T-cell (primary cell): ENCODE data around the gene SEMA4G. TPM values are rescaled to one million over a fixed set of nuclear protein-coding genes. Genes with fewer than 3 reads are reported as not detected.

ENCODE experiments used
- ATAC-seq, 4 experiments: fragments of 200-7000 bp in 3 of 4; fragments of 150-1000 bp in 1 of 4; cut with Tn5 transposase; replicated peaks in 1 of 4; 1 replicate in 3 of 4; 2 replicates in 1 of 4; pipeline ENCODE4 v1.10.0; 2021; ENCODE audit warnings: moderate library complexity in 3 of 4, mild to moderate bottlenecking in 2 of 4, moderate number of reproducible peaks in 1 of 4
- CTCF ChIA-PET, 2 donors: fragments of 300-600 bp; sonication (Branson Sonifier 250); formaldehyde crosslinking; loops; one replicate each; lab custom pipeline; 2022; ENCODE audit warnings: antibody characterized with exemption in 2 of 2; lab: Charles Lee
- POLR2A ChIA-PET, 2 donors: fragments of 300-600 bp; sonication (Branson Sonifier 250); formaldehyde crosslinking; loops; one replicate each; lab custom pipeline; 2022; ENCODE audit warnings: antibody characterized with exemption in 2 of 2; lab: Charles Lee
- DNase-seq, 35 experiments: peaks; one replicate each; pipeline versions ENCODE4 v3.0.0 to v3.0.0-alpha.2; 2013 to 2023
- H3K27ac ChIP-seq: one replicate; pipeline ENCODE4 v1.5.1; 2013; ENCODE audit warnings: low read length
- H3K27me3 ChIP-seq, 2 experiments: replicated peaks in 1 of 2; 1 replicate in 1 of 2; 2 replicates in 1 of 2; pipeline versions ENCODE4 v1.6.1 to v1.7.0; 2013; ENCODE audit warnings: low read length in 1 of 2, mixed read lengths in 1 of 2; ENCODE audit not compliant: control insufficient read depth in 2 of 2, insufficient read depth in 2 of 2; ENCODE audit errors: extremely low read depth in 1 of 2
- H3K36me3 ChIP-seq, 2 donors: 1 replicate in 1 of 2; 2 replicates in 1 of 2; pipeline versions ENCODE4 v1.6.1 to v1.7.0; 2013; ENCODE audit warnings: low read length in 1 of 2; ENCODE audit not compliant: control insufficient read depth in 2 of 2, insufficient read depth in 1 of 2; ENCODE audit errors: extremely low read depth in 1 of 2
- H3K4me1 ChIP-seq, 2 experiments: 1 replicate in 1 of 2; 2 replicates in 1 of 2; pipeline versions ENCODE4 v1.6.1 to v1.7.0; 2013; ENCODE audit warnings: low read length in 2 of 2, mixed read lengths in 1 of 2; ENCODE audit not compliant: insufficient read depth in 2 of 2, control insufficient read depth in 1 of 2; ENCODE audit errors: extremely low read depth in 1 of 2
- H3K4me3 ChIP-seq, 2 donors: 1 replicate in 1 of 2; 2 replicates in 1 of 2; pipeline versions ENCODE4 v1.5.1 to v1.7.0; 2013; ENCODE audit warnings: mild to moderate bottlenecking in 2 of 2, low read length in 1 of 2, moderate library complexity in 1 of 2; ENCODE audit not compliant: control insufficient read depth in 1 of 2; ENCODE audit errors: extremely low read depth in 1 of 2
- H3K9me3 ChIP-seq: 2 replicates; pipeline ENCODE4 v1.7.0; 2013
- H3K27ac Mint-ChIP-seq, 2 donors: one replicate each; pipeline ENCODE4 v1.8.0; 2020 to 2021; ENCODE audit warnings: mild to moderate bottlenecking in 2 of 2, mixed read lengths in 2 of 2
- H3K27me3 Mint-ChIP-seq, 2 donors: one replicate each; pipeline ENCODE4 v1.8.0; 2021 to 2022; ENCODE audit warnings: mixed read lengths in 2 of 2
- H3K36me3 Mint-ChIP-seq: one replicate; pipeline ENCODE4 v1.8.0; 2021; ENCODE audit warnings: mixed read lengths
- H3K4me1 Mint-ChIP-seq, 3 donors: one replicate each; pipeline ENCODE4 v1.8.0; 2020 to 2022; ENCODE audit warnings: mixed read lengths in 3 of 3, mild to moderate bottlenecking in 1 of 3
- H3K4me3 Mint-ChIP-seq, 3 donors: one replicate each; pipeline ENCODE4 v1.8.0; 2020 to 2022; ENCODE audit warnings: mild to moderate bottlenecking in 3 of 3, mixed read lengths in 3 of 3, moderate library complexity in 3 of 3
- H3K9me3 Mint-ChIP-seq, 3 donors: one replicate each; pipeline ENCODE4 v1.8.0; 2020 to 2022; ENCODE audit warnings: mixed read lengths in 3 of 3
- WGBS: methylation state at CpG from one replicate; pipeline ENCODE4 v1.1.5; 2013; ENCODE audit warnings: missing lambda C conversion rate; ENCODE audit not compliant: insufficient coverage; 5-methylcytosine and 5-hydroxymethylcytosine counted together
- total RNA-seq, 35 experiments: library from RNA in 6 of 35; stranded (reverse) in 6 of 35; fragments of 120-200 nt in 1 of 35; gene quantifications; one replicate each; pipeline versions ENCODE4 v1.2.1 to v1.2.4 and lab custom pipeline; 2013 to 2026

The SEMA4G gene, protein sequence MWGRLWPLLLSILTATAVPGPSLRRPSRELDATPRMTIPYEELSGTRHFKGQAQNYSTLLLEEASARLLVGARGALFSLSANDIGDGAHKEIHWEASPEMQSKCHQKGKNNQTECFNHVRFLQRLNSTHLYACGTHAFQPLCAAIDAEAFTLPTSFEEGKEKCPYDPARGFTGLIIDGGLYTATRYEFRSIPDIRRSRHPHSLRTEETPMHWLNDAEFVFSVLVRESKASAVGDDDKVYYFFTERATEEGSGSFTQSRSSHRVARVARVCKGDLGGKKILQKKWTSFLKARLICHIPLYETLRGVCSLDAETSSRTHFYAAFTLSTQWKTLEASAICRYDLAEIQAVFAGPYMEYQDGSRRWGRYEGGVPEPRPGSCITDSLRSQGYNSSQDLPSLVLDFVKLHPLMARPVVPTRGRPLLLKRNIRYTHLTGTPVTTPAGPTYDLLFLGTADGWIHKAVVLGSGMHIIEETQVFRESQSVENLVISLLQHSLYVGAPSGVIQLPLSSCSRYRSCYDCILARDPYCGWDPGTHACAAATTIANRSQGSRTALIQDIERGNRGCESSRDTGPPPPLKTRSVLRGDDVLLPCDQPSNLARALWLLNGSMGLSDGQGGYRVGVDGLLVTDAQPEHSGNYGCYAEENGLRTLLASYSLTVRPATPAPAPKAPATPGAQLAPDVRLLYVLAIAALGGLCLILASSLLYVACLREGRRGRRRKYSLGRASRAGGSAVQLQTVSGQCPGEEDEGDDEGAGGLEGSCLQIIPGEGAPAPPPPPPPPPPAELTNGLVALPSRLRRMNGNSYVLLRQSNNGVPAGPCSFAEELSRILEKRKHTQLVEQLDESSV
- total RNA-seq, result 1 to 10 TPM; 1.1 to 2.8 (median 1.4) TPM
- total RNA-seq (2013), result 0.42 TPM
- total RNA-seq (lab: John Stamatoyannopoulos, UW), result 0.04 to 1.2 (median 0.27) reads per million in 29 experiments

- no peak within 1 kb of the TSS for H3K27ac Mint-ChIP-seq
- H3K4me3 Mint-ChIP-seq, result peak within 1 kb of the TSS; percentile 57 to 74 (median 58)
- H3K36me3 Mint-ChIP-seq, result no peaks in the 10 kb centered on the region
- WGBS, result 6% methylated on average over 48 of the region's 70 CpGs
- H3K4me1 ChIP-seq, result peaks cover 3 to 14% of the 10 kb centered on the region in 2 experiments
- POLR2A ChIA-PET, result no interaction called here
- H3K4me1 Mint-ChIP-seq, result peaks cover 8 to 18% (median 12%) of the 10 kb centered on the region in 3 donors
- DNase-seq, result peak in 31 of 35 experiments; percentile 7 to 64 (median 32)
- no peaks in the 10 kb centered on the region for H3K9me3 Mint-ChIP-seq
- peaks cover 0 to 6% of the 10 kb centered on the region in 2 donors for H3K36me3 ChIP-seq
- CTCF ChIA-PET, result interaction anchor here in 1 of 2 donors (0.9 kb wide), 1 partner anchor 12 kb away, joined by 3 read pairs; no protein-coding TSS in a partner anchor
- H3K9me3 ChIP-seq, result no peaks in the 10 kb centered on the region
- peaks cover 0 to 4% of the 10 kb centered on the region in 2 donors for H3K27me3 Mint-ChIP-seq
- no peak within 1 kb of the TSS for H3K27ac ChIP-seq
- peak; percentile 73 to 81 (median 79) for ATAC-seq
- H3K27me3 ChIP-seq, result peaks cover 0 to 11% of the 10 kb centered on the region in 2 experiments
- peak within 1 kb of the TSS; percentile 39 to 67 for H3K4me3 ChIP-seq
Measured at GRCh38 chr10:100969187-100970075, at the start of gene SEMA4G. SEMA4G (plus strand) TSS chr10:100969504; CDS start chr10:100972913, 3,409 bp downstream.

DNA sequence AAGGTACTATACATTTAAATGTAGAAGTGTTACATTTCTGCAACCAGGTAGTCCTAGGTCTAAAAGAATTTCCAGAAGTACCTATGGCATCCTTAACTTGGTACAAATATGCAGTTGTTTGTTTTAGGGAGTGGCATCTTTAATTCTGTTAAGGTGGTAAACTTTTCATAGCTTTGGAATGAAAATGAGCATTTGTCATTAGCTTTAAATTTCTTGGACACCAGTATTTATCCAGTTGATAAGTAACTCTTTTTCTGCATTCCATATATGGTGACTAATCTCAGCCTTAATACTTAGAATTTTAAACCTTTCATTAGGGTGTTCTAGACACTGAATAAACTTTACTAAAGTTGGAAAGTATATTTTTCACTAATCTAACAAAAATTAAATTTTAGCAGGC, 45.7 kb upstream of the SEMA4G start:
- ChIA-PET CTCF (interaction anchor here (0.6 kb wide), 2 partner anchors 278 to 1825 kb away, joined by 3 read pairs; no protein-coding TSS in a partner anchor), POLR2A (no interaction called here)
- DNase-seq, result no peak
- H3K9me3 Mint-ChIP-seq, result no peaks in the 10 kb centered on the region
- Histone ChIP-seq H3K9me3 (no peaks in the 10 kb centered on the region), H3K4me3 (no peak overlapping the region), H3K27me3 (no peaks in the 10 kb centered on the region), H3K36me3 (peaks cover 12 to 74% of the 10 kb centered on the region in 2 donors), H3K27ac (no peak overlapping the region), H3K4me1 (no peaks in the 10 kb centered on the region)
- ATAC-seq, result no peak
- no peaks in the 10 kb centered on the region for H3K27me3 Mint-ChIP-seq
- H3K36me3 Mint-ChIP-seq, result peaks cover 58% of the 10 kb centered on the region
- H3K4me1 Mint-ChIP-seq, result peaks cover 12 to 19% (median 18%) of the 10 kb centered on the region in 3 donors
- no peak overlapping the region for H3K27ac Mint-ChIP-seq
- H3K4me3 Mint-ChIP-seq, result no peak overlapping the region

- Mint-ChIP-seq H3K27ac (no peak overlapping the region), H3K9me3 (no peaks in the 10 kb centered on the region), H3K27me3 (no peaks in the 10 kb centered on the region), H3K4me1 (peaks cover 12 to 23% (median 14%) of the 10 kb centered on the region in 3 donors), H3K36me3 (peaks cover 67% of the 10 kb centered on the region), H3K4me3 (no peak overlapping the region)
- WGBS, result no CpG with 5 or more reads among the region's 5 CpGs
- ChIA-PET CTCF (interaction anchor here in 1 of 2 donors (0.5 kb wide), 1 partner anchor 119 kb away, joined by 3 read pairs; no protein-coding TSS in a partner anchor), POLR2A (no interaction called here)
- no peaks in the 10 kb centered on the region for H3K27me3 ChIP-seq
- no peak overlapping the region for H3K27ac ChIP-seq
- ATAC-seq (no peak), DNase-seq (no peak)
- H3K36me3 ChIP-seq, result peaks cover 13 to 85% of the 10 kb centered on the region in 2 donors
- no peak overlapping the region for H3K4me3 ChIP-seq
- H3K9me3 ChIP-seq, result no peaks in the 10 kb centered on the region
- no peaks in the 10 kb centered on the region for H3K4me1 ChIP-seq
Measured at GRCh38 chr10:100927266-100927665, 42.0 kb upstream of the SEMA4G start.

GRCh38 chr10:100928039-100928438, 41.3 kb upstream of the SEMA4G start:
- Histone ChIP-seq H3K9me3 (no peaks in the 10 kb centered on the region), H3K4me1 (no peaks in the 10 kb centered on the region), H3K4me3 (no peak overlapping the region), H3K36me3 (peaks cover 13 to 85% of the 10 kb centered on the region in 2 donors), H3K27me3 (no peaks in the 10 kb centered on the region), H3K27ac (no peak overlapping the region)
- ChIA-PET CTCF (interaction anchor here in 1 of 2 donors (0.6 kb wide), 1 partner anchor 449 kb away, joined by 5 read pairs; no protein-coding TSS in a partner anchor), POLR2A (interaction anchor here in 1 of 2 donors (0.6 kb wide), 1 partner anchor 393 kb away, joined by 4 read pairs; the partner anchor contains the start of gene HIF1AN)
- WGBS, result no CpG with 5 or more reads among the region's 1 CpG
- no peak overlapping the region for H3K4me3 Mint-ChIP-seq
- DNase-seq (no peak), ATAC-seq (no peak)
- peaks cover 71% of the 10 kb centered on the region for H3K36me3 Mint-ChIP-seq
- no peaks in the 10 kb centered on the region for H3K27me3 Mint-ChIP-seq
- H3K9me3 Mint-ChIP-seq, result no peaks in the 10 kb centered on the region
- H3K4me1 Mint-ChIP-seq, result peaks cover 12 to 23% (median 14%) of the 10 kb centered on the region in 3 donors
- H3K27ac Mint-ChIP-seq, result no peak overlapping the region

DNA sequence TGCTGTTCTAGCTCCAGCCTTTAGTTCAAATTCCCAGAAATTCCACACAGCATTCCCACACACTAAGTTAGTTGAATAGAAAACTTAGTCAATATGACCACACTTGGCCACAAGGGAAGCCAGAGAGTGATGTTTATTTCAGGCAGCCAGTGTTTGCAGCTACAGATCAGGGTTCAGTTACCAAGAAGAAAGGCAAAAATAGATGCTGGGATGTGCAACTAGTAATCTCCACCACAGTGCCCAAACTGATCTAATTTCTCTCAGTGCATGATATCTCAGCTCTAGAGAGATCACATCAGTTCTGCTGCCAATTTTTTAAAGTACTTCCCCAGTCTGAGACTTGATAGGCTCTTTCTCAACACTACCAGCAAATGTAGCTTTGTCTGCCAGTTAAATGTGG, 38.9 kb upstream of the SEMA4G start:
- peaks cover 59% of the 10 kb centered on the region for H3K36me3 Mint-ChIP-seq
- DNase-seq (no peak), ATAC-seq (no peak)
- Histone ChIP-seq H3K9me3 (no peaks in the 10 kb centered on the region), H3K27me3 (no peaks in the 10 kb centered on the region), H3K4me3 (no peak overlapping the region), H3K4me1 (no peaks in the 10 kb centered on the region), H3K27ac (no peak overlapping the region), H3K36me3 (peaks cover 13 to 77% of the 10 kb centered on the region in 2 donors)
- H3K4me3 Mint-ChIP-seq, result no peak overlapping the region
- peaks cover 2 to 10% (median 5%) of the 10 kb centered on the region in 3 donors for H3K4me1 Mint-ChIP-seq
- no peaks in the 10 kb centered on the region for H3K9me3 Mint-ChIP-seq
- H3K27me3 Mint-ChIP-seq, result no peaks in the 10 kb centered on the region
- no peak overlapping the region for H3K27ac Mint-ChIP-seq
- ChIA-PET POLR2A (no interaction called here), CTCF (interaction anchor here in 1 of 2 donors (0.6 kb wide), 1 partner anchor 68 kb away, joined by 6 read pairs; no protein-coding TSS in a partner anchor)
